GM23338 (cell line): ENCODE results near the gene KRT7. TPM values are rescaled to one million over a fixed set of nuclear protein-coding genes. Genes with fewer than 3 reads are reported as not detected.

Source experiments
- ATAC-seq: fragments of 200-7000 bp; cut with Tn5 transposase; 3 replicates; pipeline ENCODE4 v1.9.1; 2020
- DNase-seq: peaks from one replicate; pipeline ENCODE4 v3.0.0-alpha.2; 2015; ENCODE audit warnings: low spot score
- H2AFZ ChIP-seq: fragments of 200-600 bp; sonication (generic); 2 replicates; pipeline ENCODE4 v1.8.0; 2016; ENCODE audit warnings: antibody characterized with exemption, mild to moderate bottlenecking, moderate library complexity
- H3F3A ChIP-seq: fragments of 200-600 bp; sonication (generic); replicated peaks from 2 replicates; pipeline ENCODE4 v1.8.0; 2017; ENCODE audit warnings: antibody characterized with exemption, mixed run types, low read depth
- H3K27ac ChIP-seq: fragments of 200-600 bp; sonication (generic); 2 replicates; pipeline ENCODE4 v1.6.1; 2016; ENCODE audit warnings: low read depth
- H3K27me3 ChIP-seq: fragments of 200-600 bp; sonication (generic); 2 replicates; pipeline ENCODE4 v1.8.0; 2016; ENCODE audit warnings: mild to moderate bottlenecking, mixed run types, moderate library complexity; ENCODE audit not compliant: insufficient read depth
- H3K36me3 ChIP-seq: fragments of 200-600 bp; sonication (generic); 2 replicates; pipeline ENCODE4 v1.8.0; 2016; ENCODE audit warnings: mild to moderate bottlenecking; ENCODE audit not compliant: insufficient read depth
- H3K4me1 ChIP-seq: fragments of 200-600 bp; sonication (generic); 2 replicates; pipeline ENCODE4 v1.8.0; 2016; ENCODE audit warnings: mild to moderate bottlenecking, moderate library complexity; ENCODE audit not compliant: insufficient read depth
- H3K4me2 ChIP-seq: fragments of 200-600 bp; sonication (generic); 2 replicates; pipeline ENCODE4 v1.7.1; 2017; ENCODE audit warnings: mixed run types
- H3K4me3 ChIP-seq: fragments of 200-600 bp; sonication (generic); 2 replicates; pipeline ENCODE4 v1.6.1; 2016; ENCODE audit warnings: mixed run types
- H3K79me2 ChIP-seq: fragments of 200-600 bp; sonication (generic); replicated peaks from 2 replicates; pipeline ENCODE4 v1.8.0; 2017; ENCODE audit warnings: mild to moderate bottlenecking; ENCODE audit not compliant: insufficient read depth
- H3K9me2 ChIP-seq: fragments of 200-600 bp; sonication (generic); 2 replicates; pipeline ENCODE4 v1.8.0; 2017; ENCODE audit not compliant: insufficient read depth
- H4K20me1 ChIP-seq: fragments of 200-600 bp; sonication (generic); replicated peaks from 2 replicates; pipeline ENCODE4 v1.8.0; 2017; ENCODE audit warnings: mild to moderate bottlenecking; ENCODE audit not compliant: insufficient read depth
- H3K27ac Mint-ChIP-seq: 2 replicates; pipeline ENCODE4 v1.8.0; 2020; ENCODE audit warnings: inconsistent platforms, mild to moderate bottlenecking, moderate library complexity, mixed read lengths
- H3K27me3 Mint-ChIP-seq: 3 replicates; pipeline ENCODE4 v1.8.0; 2022; ENCODE audit warnings: low read depth, mild to moderate bottlenecking, moderate library complexity, mixed read lengths, inconsistent platforms; ENCODE audit not compliant: insufficient read depth, poor library complexity
- H3K36me3 Mint-ChIP-seq: 3 replicates; pipeline ENCODE4 v1.8.0; 2021; ENCODE audit warnings: low read depth, mild to moderate bottlenecking, inconsistent platforms, moderate library complexity, mixed read lengths
- H3K4me1 Mint-ChIP-seq: 3 replicates; pipeline ENCODE4 v1.8.0; 2020; ENCODE audit warnings: mild to moderate bottlenecking, inconsistent platforms, mixed read lengths
- H3K4me3 Mint-ChIP-seq: 3 replicates; pipeline ENCODE4 v1.8.0; 2021; ENCODE audit warnings: moderate library complexity, mild to moderate bottlenecking, inconsistent platforms, mixed read lengths
- H3K9me3 Mint-ChIP-seq: 3 replicates; pipeline ENCODE4 v1.8.0; 2020; ENCODE audit warnings: moderate library complexity, mild to moderate bottlenecking, inconsistent platforms, mixed read lengths
- EZH2 ChIP-seq: fragments of 200-600 bp; sonication (generic); IDR thresholded peaks from one replicate; pipeline ENCODE4 v1.8.0; 2017; ENCODE audit warnings: antibody characterized with exemption, mild to moderate bottlenecking, low read depth; ENCODE audit not compliant: unreplicated experiment
- POLR2AphosphoS5 ChIP-seq: IDR thresholded peaks from 2 replicates; pipeline ENCODE4 v1.6.1; 2016; ENCODE audit warnings: antibody characterized with exemption, low read depth
- REST ChIP-seq: IDR thresholded peaks from one replicate; pipeline ENCODE4 v1.6.1; 2018; ENCODE audit warnings: antibody characterized with exemption; ENCODE audit not compliant: unreplicated experiment
- ZNF462 ChIP-seq: fragments of 250-450 bp; sonication (Bioruptor Pico); IDR thresholded peaks from 2 replicates; pipeline ENCODE4 v1.5.0; 2020; ENCODE audit warnings: mild to moderate bottlenecking, moderate library complexity
- polyA plus RNA-seq: library from polyadenylated mRNA; unstranded; fragments of >200 nt; fragmentation: Nextera tagmentation; extraction: Ambion mirVana; gene quantifications from 2 replicates; pipeline ENCODE4 v1.2.1, GENCODE V29; 2016
- total RNA-seq: library from RNA; depleted of rRNA; stranded (reverse); fragments of >200 nt; shearing (Covaris generic); gene quantifications from 2 replicates; pipeline ENCODE4 v1.2.3, GENCODE V29; 2014

The KRT7 gene
- total and polyA plus RNA-seq, 2 experiments from 2014 or later, result 6.5 to 9.4 TPM

GRCh38 chr12:52228931-52229330 is 4.1 kb upstream of the KRT7 start (continued):
- TF ChIP-seq ZNF462 (CRISPR knock-in tag) (no peak), EZH2 (no peak)

- DNase-seq, result no peak
- H3K27me3 ChIP-seq, result peaks cover 37% of the 10 kb centered on the region
- Mint-ChIP-seq H3K36me3 (no peaks in the 10 kb centered on the region; the same call in 2 of the 3 replicates), H3K9me3 (no peaks in the 10 kb centered on the region), H3K27me3 (peaks cover 37% of the 10 kb centered on the region), H3K4me3 (no peak overlapping the region), H3K4me1 (peaks cover 34% of the 10 kb centered on the region), H3K27ac (no peak overlapping the region)
- no peaks in the 10 kb centered on the region for H3K9me2 ChIP-seq
- H4K20me1 ChIP-seq, result no peaks in the 10 kb centered on the region
- no peaks in the 10 kb centered on the region for H3F3A ChIP-seq
- H3K79me2 ChIP-seq, result no peaks in the 10 kb centered on the region
- no peak for ATAC-seq
- peaks cover 22% of the 10 kb centered on the region for H3K4me1 ChIP-seq
- H3K36me3 ChIP-seq, result no peaks in the 10 kb centered on the region
- no peak overlapping the region for H3K4me2 ChIP-seq
- no peak overlapping the region for H2AFZ ChIP-seq
- H3K4me3 ChIP-seq, result no peak overlapping the region
- no peak overlapping the region for H3K27ac ChIP-seq
- TF ChIP-seq EZH2 (no peak), REST (no peak), POLR2AphosphoS5 (no peak), ZNF462 (CRISPR knock-in tag) (no peak)
Measured at GRCh38 chr12:52229836-52230343, 3.2 kb upstream of the KRT7 start.
